Amniotic epithelial cell (primary cell): Measurements from ENCODE around the gene ZFPM1.

Experiments used
- DNase-seq: peaks from one replicate; pipeline ENCODE4 v3.0.0-alpha.2; 2010; ENCODE audit warnings: low read depth

ZFPM1 gene

GRCh38 chr16:88417684-88418476, 35.2 kb upstream of the ZFPM1 start:
- no peak for DNase-seq

- DNase-seq, result no peak
These were observed 34.2 kb upstream of the ZFPM1 start for GRCh38 chr16:88418869-88419268.

- DNase-seq, result no peak
These were observed 33.3 kb upstream of the ZFPM1 start for GRCh38 chr16:88419790-88420189.

- no peak for DNase-seq
These were observed 32.6 kb upstream of the ZFPM1 start for GRCh38 chr16:88420496-88420895.

- DNase-seq, result no peak
These were observed 31.8 kb upstream of the ZFPM1 start for GRCh38 chr16:88421301-88421700.

- no peak for DNase-seq
These were observed 31.1 kb upstream of the ZFPM1 start for GRCh38 chr16:88421871-88422433.

- DNase-seq, result no peak
These were observed 30.2 kb upstream of the ZFPM1 start for GRCh38 chr16:88422733-88423447.

GRCh38 chr16:88423448-88423850, 29.6 kb upstream of the ZFPM1 start:
- no peak for DNase-seq

- DNase-seq, result no peak
These were observed 28.4 kb upstream of the ZFPM1 start for GRCh38 chr16:88424587-88425235.

GRCh38 chr16:88426018-88426417, 27.1 kb upstream of the ZFPM1 start:
- no peak for DNase-seq

- DNase-seq, result no peak
These were observed 25.7 kb upstream of the ZFPM1 start for GRCh38 chr16:88427376-88427775.

GRCh38 chr16:88428156-88428555, 24.9 kb upstream of the ZFPM1 start:
- no peak for DNase-seq

- DNase-seq, result no peak
These were observed 24.3 kb upstream of the ZFPM1 start for GRCh38 chr16:88428616-88429386.

GRCh38 chr16:88429387-88430184, 23.5 kb upstream of the ZFPM1 start:
- DNase-seq, result no peak

GRCh38 chr16:88430185-88430523, 22.9 kb upstream of the ZFPM1 start:
- no peak for DNase-seq

GRCh38 chr16:88430524-88431446, 22.3 kb upstream of the ZFPM1 start:
- DNase-seq, result no peak

GRCh38 chr16:88431651-88432050, 21.4 kb upstream of the ZFPM1 start:
- no peak for DNase-seq

- no peak for DNase-seq
These were observed 20.9 kb upstream of the ZFPM1 start for GRCh38 chr16:88432174-88432573.

- no peak for DNase-seq
These were observed 20.3 kb upstream of the ZFPM1 start for GRCh38 chr16:88432753-88433152.
